ENCODE results near the gene NCK1.

NCK1 gene

DNA sequence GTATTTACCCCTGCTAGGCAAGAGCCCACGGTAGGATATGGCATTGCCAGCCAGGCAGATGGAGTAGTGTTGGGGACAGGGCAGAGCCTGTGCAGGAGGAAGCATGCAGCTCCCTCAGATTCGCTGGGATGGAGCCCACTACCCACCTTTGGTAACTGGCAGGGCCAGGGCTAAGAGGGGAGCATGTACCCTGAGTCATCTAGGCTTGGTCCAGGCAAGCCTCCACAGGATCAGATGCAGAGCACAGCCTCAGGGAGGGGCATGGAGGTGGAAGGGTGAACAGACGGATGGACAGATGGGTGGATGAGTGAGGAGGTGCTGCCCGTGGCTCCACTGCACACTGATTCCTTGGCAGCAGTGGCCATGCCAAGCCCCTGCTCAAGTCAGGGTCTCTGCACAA, 128.8 kb downstream of the NCK1 start:
- DNase-seq = no peak

DNA sequence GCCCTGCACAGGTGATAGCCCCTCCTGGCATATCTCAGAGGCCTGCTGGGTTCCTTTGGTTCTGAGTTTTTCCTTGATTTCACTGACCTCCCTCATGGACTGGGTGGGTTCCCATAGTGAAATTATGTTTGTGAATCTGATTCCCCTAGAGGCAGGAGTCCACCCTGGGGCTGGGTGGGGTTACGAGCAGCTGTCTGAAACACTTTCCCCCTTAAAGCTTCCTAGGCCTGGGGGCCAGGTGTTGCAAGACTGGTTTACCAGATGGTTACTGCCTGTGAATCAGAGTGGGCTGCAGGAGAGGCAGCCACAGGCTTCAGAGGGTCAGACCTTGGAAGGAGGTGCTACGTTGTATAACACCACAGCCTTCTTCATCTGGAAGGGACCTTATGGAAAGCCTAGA, 130.1 kb downstream of the NCK1 start:
- DNase-seq = no peak

DNA sequence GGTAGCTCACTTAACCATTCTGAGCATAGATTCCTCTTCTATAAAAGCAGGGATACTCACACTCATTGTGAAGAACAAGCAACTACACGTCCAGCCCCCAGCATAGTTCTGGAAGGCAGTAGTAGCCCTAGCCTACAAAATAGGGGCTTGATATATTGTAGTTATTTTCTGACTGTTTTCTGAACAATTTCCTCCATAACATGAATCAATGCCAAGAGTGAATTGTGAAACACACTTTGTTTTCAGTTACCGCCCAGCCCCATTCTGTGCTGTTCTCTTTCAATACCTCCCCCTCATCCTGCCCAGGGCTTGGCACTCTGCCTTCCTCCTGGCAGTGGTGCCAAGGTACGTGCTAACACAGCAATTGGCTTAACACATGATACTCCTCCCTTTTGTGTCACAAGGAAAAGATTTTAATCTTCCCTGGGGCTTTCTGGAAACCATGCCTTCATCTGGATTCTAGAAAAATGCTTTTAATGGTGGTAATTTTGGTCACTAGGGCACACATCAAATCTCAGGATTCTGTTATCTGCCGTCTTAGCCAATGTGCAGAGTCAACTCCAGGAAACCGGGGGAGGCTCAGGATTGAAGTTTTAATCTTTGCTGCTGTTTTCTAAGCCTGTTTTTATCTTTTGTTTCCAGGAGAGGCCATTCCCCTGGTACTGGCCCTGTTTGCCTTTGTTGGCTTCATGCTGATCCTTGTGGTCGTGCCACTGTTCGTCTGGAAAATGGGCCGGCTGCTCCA, 132.9 kb downstream of the NCK1 start:
- DNase-seq = no peak

DNA sequence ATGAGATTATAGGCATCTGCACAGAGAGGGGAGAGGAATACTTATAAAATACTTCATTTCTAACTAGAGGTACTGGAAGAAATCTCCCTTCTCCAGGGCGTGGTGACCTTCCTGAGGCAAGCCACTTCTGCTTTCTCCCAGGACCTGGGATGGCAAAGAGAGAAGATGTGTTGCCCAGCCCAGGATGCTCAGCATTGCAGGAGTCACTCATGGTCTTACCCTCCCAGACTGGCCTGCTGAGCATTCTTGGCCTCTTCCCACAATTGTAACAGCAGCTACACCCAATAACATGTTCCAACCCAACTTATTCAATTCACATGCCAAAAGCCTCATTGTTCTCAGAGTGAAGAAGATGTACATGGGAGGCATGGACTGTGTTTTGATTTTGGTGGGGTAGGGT, 133.6 kb downstream of the NCK1 start:
- no peak for DNase-seq

Measured in stimulated activated CD4-positive, alpha-beta T cell treated with anti-CD3 and anti-CD28 coated beads, Interleukin-4, amount 100 ng/mL, for 24 hours (primary cell).